ENCODE results near the gene MTX1. TPM values are rescaled to one million over a fixed set of nuclear protein-coding genes. Genes with fewer than 3 reads are reported as not detected.
"Not testable (repeated sequence)": the region's sequence is repeated elsewhere in the genome, so short reads cannot be mapped to it uniquely, and the experiment has no call there.

MTX1 gene
- total RNA-seq, 2 donors from 2014 or later: 16.2 to 27.0 TPM

- Histone ChIP-seq H3K36me3 (no peaks in the 10 kb centered on the region), H3K27ac (peak overlapping the region; percentile 84 to 88), H3K27me3 (no peaks in the 10 kb centered on the region), H3K4me3 (peak overlapping the region; percentile 61 to 63), H3K4me1 (peaks cover 0 to 17% of the 10 kb centered on the region in 2 donors), H3K9me3 (no peaks in the 10 kb centered on the region)
- no peak for DNase-seq (ENCODE audit: low spot score)
- TF ChIP-seq CTCF (IDR thresholded peaks at IDR 0.05): peak in 1 of 2 donors; percentile 25
Measured at GRCh38 chr1:155226910-155227260, 18.4 kb downstream of the MTX1 start.

GRCh38 chr1:155227261-155228095, 19.0 kb downstream of the MTX1 start:
- no peaks in the 10 kb centered on the region for H3K36me3 ChIP-seq
- no peak for TF ChIP-seq CTCF (IDR thresholded peaks at IDR 0.05)
- H3K4me1 ChIP-seq: peaks cover 0 to 23% of the 10 kb centered on the region in 2 donors
- H3K27ac ChIP-seq: peak overlapping the region; percentile 84 to 88
- no peaks in the 10 kb centered on the region for H3K27me3 ChIP-seq
- H3K9me3 ChIP-seq: no peaks in the 10 kb centered on the region
- DNase-seq (ENCODE audit: low spot score): peak; percentile 99
- peak overlapping the region; percentile 61 to 63 for H3K4me3 ChIP-seq

- no peak for DNase-seq (ENCODE audit: low spot score)
- H3K4me3 ChIP-seq: peak overlapping the region in 1 of 2 donors; percentile 63
- no peaks in the 10 kb centered on the region for H3K27me3 ChIP-seq
- H3K9me3 ChIP-seq: no peaks in the 10 kb centered on the region
- TF ChIP-seq CTCF (IDR thresholded peaks at IDR 0.05): no peak
- H3K27ac ChIP-seq: peak overlapping the region; percentile 77 to 88
- no peaks in the 10 kb centered on the region for H3K36me3 ChIP-seq
- peaks cover 0 to 26% of the 10 kb centered on the region in 2 donors for H3K4me1 ChIP-seq
Measured at GRCh38 chr1:155228096-155228427, 19.6 kb downstream of the MTX1 start.

GRCh38 chr1:155231302-155231701, 22.8 kb downstream of the MTX1 start:
- not testable (repeated sequence) for H3K27ac ChIP-seq; H3K36me3 ChIP-seq; H3K9me3 ChIP-seq; DNase-seq (ENCODE audit: low spot score); H3K4me3 ChIP-seq; H3K27me3 ChIP-seq
- H3K4me1 ChIP-seq: peaks cover 0 to 24% of the 10 kb centered on the region in 2 donors

GRCh38 chr1:155232001-155232978, 23.8 kb downstream of the MTX1 start:
- H3K27me3 ChIP-seq; H3K9me3 ChIP-seq; DNase-seq (ENCODE audit: low spot score); H3K36me3 ChIP-seq; H3K4me3 ChIP-seq: not testable (repeated sequence)
- Histone ChIP-seq H3K4me1 (peaks cover 0 to 17% of the 10 kb centered on the region in 2 donors), H3K27ac (peak overlapping the region in 1 of 2 donors; percentile 51)

GRCh38 chr1:155233502-155233901, 25.0 kb downstream of the MTX1 start:
- H3K27me3 ChIP-seq; H3K9me3 ChIP-seq; H3K27ac ChIP-seq; H3K4me3 ChIP-seq; DNase-seq (ENCODE audit: low spot score): not testable (repeated sequence)
- H3K4me1 ChIP-seq: peaks cover 0 to 12% of the 10 kb centered on the region in 2 donors
- peaks cover 10% of the 10 kb centered on the region for H3K36me3 ChIP-seq

GRCh38 chr1:155235375-155235774, 26.9 kb downstream of the MTX1 start:
- H3K9me3 ChIP-seq; H3K27me3 ChIP-seq; H3K27ac ChIP-seq; DNase-seq (ENCODE audit: low spot score); H3K4me3 ChIP-seq: not testable (repeated sequence)
- Histone ChIP-seq H3K4me1 (peaks cover 0 to 16% of the 10 kb centered on the region in 2 donors), H3K36me3 (peaks cover 10% of the 10 kb centered on the region)

All from right atrium auricular region (tissue), 2 donors.